MM.1S (cell line): ENCODE data around the gene NLRP6.
"Not testable (repeated sequence)": the region's sequence is repeated elsewhere in the genome, so short reads cannot be mapped to it uniquely, and the experiment has no call there.

Experiments used
- CTCF ChIP-seq: fragments of 300-600 bp; sonication (generic); IDR thresholded peaks from 2 replicates; pipeline ENCODE4 v1.5.1; 2016; ENCODE audit warnings: antibody characterized with exemption, low read length, mixed read lengths
- EZH2 ChIP-seq: fragments of 300-600 bp; sonication (generic); optimal IDR thresholded peaks from 2 replicates; pipeline ENCODE3; 2017; ENCODE audit warnings: low read depth, mild to moderate bottlenecking, antibody characterized with exemption, low read length, mixed read lengths
- EZH2phosphoT487 ChIP-seq: fragments of 300-600 bp; sonication (generic); IDR thresholded peaks from 2 replicates; pipeline ENCODE4 v1.6.1; 2018; ENCODE audit warnings: antibody characterized with exemption, low read length

- TF ChIP-seq CTCF, EZH2, EZH2phosphoT487: not testable (repeated sequence)
Observed at GRCh38 chr11:307766-308708, 29.8 kb downstream of the NLRP6 start, which contains the start of gene IFITM2.
